ENCODE measurements around the gene CIAPIN1. TPM values are rescaled to one million over a fixed set of nuclear protein-coding genes. Genes with fewer than 3 reads are reported as not detected.

Gene CIAPIN1
- total and polyA plus RNA-seq, 2 of the 8 experiments (the other 6 are each of a cell fraction or from before 2014, with no cell fraction given): 76.8 to 83.6 TPM

DNA sequence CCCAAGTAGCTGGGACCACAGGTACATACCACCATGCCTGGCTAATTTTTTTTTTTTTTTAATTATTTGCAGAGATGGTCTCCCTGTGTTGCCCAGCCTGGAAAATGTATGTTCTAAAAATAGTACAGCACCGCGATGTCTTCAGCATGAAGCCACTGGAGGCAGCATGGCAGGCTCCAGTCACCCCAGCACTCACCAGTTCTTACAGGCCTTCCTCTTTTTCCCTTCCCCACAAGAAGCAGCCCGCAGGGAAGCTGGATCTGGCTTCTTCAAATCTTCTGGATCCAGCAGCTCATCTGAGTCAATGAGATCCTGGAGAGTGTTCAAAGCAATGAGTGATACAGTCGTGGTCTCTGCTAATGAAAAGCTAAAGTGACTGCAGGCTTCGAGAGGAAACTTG, 16.2 kb downstream of the CIAPIN1 start (continued):
- TF ChIP-seq CTBP2 (IDR thresholded peaks at IDR 0.05; ENCODE audit: borderline replicate concordance, insufficient read depth, insufficient read length, low read length) (no peak), POLR2AphosphoS5 (IDR thresholded peaks at IDR 0.05; ENCODE audit: low read depth, low read length) (no peak), TAF1 (IDR thresholded peaks at IDR 0.05; ENCODE audit: low read depth, low read length) (no peak)
- TF ChIP-seq, protein P1, sequence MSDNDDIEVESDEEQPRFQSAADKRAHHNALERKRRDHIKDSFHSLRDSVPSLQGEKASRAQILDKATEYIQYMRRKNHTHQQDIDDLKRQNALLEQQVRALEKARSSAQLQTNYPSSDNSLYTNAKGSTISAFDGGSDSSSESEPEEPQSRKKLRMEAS (IDR thresholded peaks at IDR 0.05): no peak

All from H1 (cell line).